ENCODE data around the gene POTEM. TPM values are rescaled to one million over a fixed set of nuclear protein-coding genes. Genes with fewer than 3 reads are reported as not detected.

The POTEM gene
- total RNA-seq, 4 donors from 2014 or later = not detected

Small RNA genes lying within 50 kb of the gene (small RNA-seq; reads per million reads assigned to genes)
- 0 reads per million in 3 donors for gene RNU6-1239P

Data from esophagus muscularis mucosa (tissue), 4 donors.